Measurements from ENCODE around the gene CCDC85A. TPM values are rescaled to one million over a fixed set of nuclear protein-coding genes. Genes with fewer than 3 reads are reported as not detected.

Gene CCDC85A
- total RNA-seq, 1 donor from 2014 or later: 4.7 TPM

DNA sequence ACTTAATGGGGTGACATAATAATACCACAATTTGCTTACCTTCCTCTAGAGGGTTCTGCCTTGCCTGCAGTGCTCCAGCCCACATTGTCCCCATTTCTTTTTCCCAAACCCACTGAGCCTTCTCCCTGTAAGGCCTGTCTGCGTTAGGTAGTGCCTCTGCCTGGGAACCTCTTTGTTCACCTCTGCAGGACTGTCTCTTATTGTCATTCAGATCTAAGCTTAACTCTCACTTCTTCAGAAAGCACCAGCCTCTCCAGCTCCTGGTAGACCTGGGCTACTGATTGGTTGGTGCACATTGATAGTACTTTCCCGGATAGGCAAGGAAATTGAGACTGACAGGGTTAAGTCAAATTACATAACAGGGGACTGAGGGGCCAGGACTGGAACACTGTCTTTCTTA lies 49.1 kb downstream of the CCDC85A start:
- Histone ChIP-seq H3K4me1 (peaks cover 10% of the 10 kb centered on the region), H3K27ac (no peak overlapping the region), H3K9me3 (no peaks in the 10 kb centered on the region), H3K4me3 (no peak overlapping the region), H3K36me3 (no peaks in the 10 kb centered on the region), H3K27me3 (no peaks in the 10 kb centered on the region)
- no peak for TF ChIP-seq POLR2AphosphoS5 (IDR thresholded peaks at IDR 0.05; ENCODE audit: insufficient read depth in 1 of 2, low read depth in 1 of 2)
- no peak for TF ChIP-seq CTCF (IDR thresholded peaks at IDR 0.05)
- no peak for TF ChIP-seq POLR2A (IDR thresholded peaks at IDR 0.05)
- no peak for DNase-seq (ENCODE audit: extremely low spot score in 2 of 2)
- intact Hi-C loops (cut with DNase I): no loop called here

- intact Hi-C loops (cut with DNase I): no loop called here
- DNase-seq (ENCODE audit: extremely low spot score in 2 of 2): no peak
- H3K9me3 ChIP-seq: no peaks in the 10 kb centered on the region
- no peak overlapping the region for H3K27ac ChIP-seq
- H3K4me1 ChIP-seq: peaks cover 10% of the 10 kb centered on the region
- TF ChIP-seq CTCF (IDR thresholded peaks at IDR 0.05) (no peak), POLR2AphosphoS5 (IDR thresholded peaks at IDR 0.05; ENCODE audit: insufficient read depth in 1 of 2, low read depth in 1 of 2) (no peak), POLR2A (IDR thresholded peaks at IDR 0.05) (no peak)
- H3K36me3 ChIP-seq: no peaks in the 10 kb centered on the region
- H3K4me3 ChIP-seq: no peak overlapping the region
- H3K27me3 ChIP-seq: no peaks in the 10 kb centered on the region
Observed at GRCh38 chr2:56234241-56234640, 50.5 kb downstream of the CCDC85A start.

- Histone ChIP-seq H3K27ac (no peak overlapping the region), H3K4me1 (no peaks in the 10 kb centered on the region), H3K36me3 (no peaks in the 10 kb centered on the region), H3K27me3 (no peaks in the 10 kb centered on the region), H3K4me3 (no peak overlapping the region), H3K9me3 (no peaks in the 10 kb centered on the region)
- no peak for DNase-seq (ENCODE audit: extremely low spot score in 2 of 2)
- no peak for TF ChIP-seq POLR2A (IDR thresholded peaks at IDR 0.05)
- no peak for TF ChIP-seq CTCF (IDR thresholded peaks at IDR 0.05)
- no peak for TF ChIP-seq POLR2AphosphoS5 (IDR thresholded peaks at IDR 0.05; ENCODE audit: insufficient read depth in 1 of 2, low read depth in 1 of 2)
- intact Hi-C loops (cut with DNase I): no loop called here
Observed at GRCh38 chr2:56239030-56239429, 55.2 kb downstream of the CCDC85A start.

DNA sequence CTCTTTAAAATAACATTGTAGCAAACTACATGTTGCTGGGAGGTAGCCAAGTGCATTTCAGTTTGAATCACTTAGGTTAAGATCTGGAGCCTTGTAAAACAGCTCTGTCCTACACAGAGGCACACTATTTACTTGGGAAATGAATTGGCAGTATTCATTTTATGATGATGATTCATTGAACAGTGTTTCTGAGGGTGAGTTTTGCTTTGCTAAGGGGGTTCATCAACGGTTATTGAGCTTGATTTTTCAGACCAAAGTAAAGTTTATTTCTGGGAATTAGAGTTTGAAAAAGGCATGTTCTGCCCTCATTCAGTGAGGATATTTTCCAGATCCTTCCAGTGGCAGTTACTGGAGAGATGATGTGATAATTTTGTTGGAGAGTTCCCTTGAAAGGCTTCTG lies 55.6 kb downstream of the CCDC85A start:
- no peaks in the 10 kb centered on the region for H3K36me3 ChIP-seq
- no peaks in the 10 kb centered on the region for H3K27me3 ChIP-seq
- no peak overlapping the region for H3K4me3 ChIP-seq
- DNase-seq (ENCODE audit: extremely low spot score in 2 of 2): no peak
- H3K9me3 ChIP-seq: no peaks in the 10 kb centered on the region
- H3K27ac ChIP-seq: no peak overlapping the region
- no peak for TF ChIP-seq POLR2AphosphoS5 (IDR thresholded peaks at IDR 0.05; ENCODE audit: insufficient read depth in 1 of 2, low read depth in 1 of 2)
- no peak for TF ChIP-seq POLR2A (IDR thresholded peaks at IDR 0.05)
- TF ChIP-seq CTCF (IDR thresholded peaks at IDR 0.05): no peak
- no peaks in the 10 kb centered on the region for H3K4me1 ChIP-seq
- intact Hi-C loops (cut with DNase I): no loop called here

GRCh38 chr2:56240210-56240609 lies 56.4 kb downstream of the CCDC85A start:
- no peak for DNase-seq (ENCODE audit: extremely low spot score in 2 of 2)
- Histone ChIP-seq H3K4me1 (no peaks in the 10 kb centered on the region), H3K4me3 (no peak overlapping the region), H3K9me3 (no peaks in the 10 kb centered on the region), H3K27me3 (no peaks in the 10 kb centered on the region), H3K36me3 (no peaks in the 10 kb centered on the region), H3K27ac (no peak overlapping the region)
- intact Hi-C loops (cut with DNase I): no loop called here
- TF ChIP-seq POLR2AphosphoS5 (IDR thresholded peaks at IDR 0.05; ENCODE audit: insufficient read depth in 1 of 2, low read depth in 1 of 2) (no peak), POLR2A (IDR thresholded peaks at IDR 0.05) (no peak), CTCF (IDR thresholded peaks at IDR 0.05) (no peak)

Measured in vagina (tissue), 2 donors.